Smooth muscle cell of the brain vasculature (primary cell): ENCODE results near the gene HSD11B2.
"Not testable (repeated sequence)": the region's sequence is repeated elsewhere in the genome, so short reads cannot be mapped to it uniquely, and the experiment has no call there.

Experiments used
- DNase-seq: peaks from one replicate; pipeline ENCODE4 v3.0.0-alpha.2; 2012; ENCODE audit warnings: low read depth, low spot score

The HSD11B2 gene

GRCh38 chr16:67415421-67415820, 15.5 kb upstream of the HSD11B2 start:
- not testable (repeated sequence) for DNase-seq

GRCh38 chr16:67415872-67416793, 14.8 kb upstream of the HSD11B2 start, which contains the start of gene ZDHHC1:
ZDHHC1 (minus strand) TSS chr16:67416477; CDS start chr16:67407775, 8,702 bp downstream.
- no peak for DNase-seq

- DNase-seq, result no peak
Observed at GRCh38 chr16:67417333-67418061, 13.4 kb upstream of the HSD11B2 start.

- no peak for DNase-seq
Observed at GRCh38 chr16:67419502-67419901, 11.4 kb upstream of the HSD11B2 start.

GRCh38 chr16:67419931-67420330, 11.0 kb upstream of the HSD11B2 start:
- DNase-seq, result no peak

- DNase-seq, result no peak
Observed at GRCh38 chr16:67421030-67421429, 9.9 kb upstream of the HSD11B2 start.

GRCh38 chr16:67423015-67423414, 7.9 kb upstream of the HSD11B2 start:
- DNase-seq, result no peak

- no peak for DNase-seq
Observed at GRCh38 chr16:67423611-67424260, 7.2 kb upstream of the HSD11B2 start.

- no peak for DNase-seq
Observed at GRCh38 chr16:67424261-67424615, 6.7 kb upstream of the HSD11B2 start.

GRCh38 chr16:67425061-67425460, 5.9 kb upstream of the HSD11B2 start:
- no peak for DNase-seq

GRCh38 chr16:67425580-67425979, 5.3 kb upstream of the HSD11B2 start:
- no peak for DNase-seq

- DNase-seq, result no peak
Observed at GRCh38 chr16:67426022-67426421, 4.9 kb upstream of the HSD11B2 start.

- DNase-seq, result no peak
Observed at GRCh38 chr16:67426950-67427349, 4.0 kb upstream of the HSD11B2 start.

GRCh38 chr16:67428146-67428731, 2.7 kb upstream of the HSD11B2 start:
- no peak for DNase-seq

GRCh38 chr16:67429053-67429798, 1.7 kb upstream of the HSD11B2 start:
- no peak for DNase-seq

GRCh38 chr16:67429799-67430503, 970 bp upstream of the HSD11B2 start:
- DNase-seq, result no peak

GRCh38 chr16:67430504-67430976, 381 bp upstream of the HSD11B2 start:
- no peak for DNase-seq

- no peak for DNase-seq
Observed at GRCh38 chr16:67431775-67432505, 1.0 kb downstream of the HSD11B2 start.

GRCh38 chr16:67432506-67432890, 1.6 kb downstream of the HSD11B2 start:
- DNase-seq, result no peak
